A549 (cell line): ENCODE measurements around the gene MYH9. TPM values are rescaled to one million over a fixed set of nuclear protein-coding genes. Genes with fewer than 3 reads are reported as not detected.

ENCODE experiments used
- ATAC-seq, 2 experiments: fragments of 200-7000 bp in 1 of 2; fragments of >200 bp in 1 of 2; cut with Nextera tagmentation in 1 of 2; cut with Tn5 transposase in 1 of 2; 3 replicates each; pipeline versions ENCODE4 v1.8.0 to v1.9.1; 2018 to 2020; ENCODE audit warnings: mild to moderate bottlenecking in 1 of 2, moderate library complexity in 1 of 2
- CTCF ChIA-PET: fragments of 300-600 bp; sonication (Branson Sonifier 250); formaldehyde crosslinking; extraction: SDS; loops from one replicate; lab custom pipeline; 2021; ENCODE audit warnings: antibody characterized with exemption, inconsistent platforms; lab: Yijun Ruan, JAX
- POLR2A ChIA-PET: fragments of 350-600 bp; formaldehyde crosslinking; extraction: SDS; loops from one replicate; lab custom pipeline; 2021; ENCODE audit warnings: antibody characterized with exemption, inconsistent platforms; lab: Yijun Ruan, JAX
- DNase-seq, 2 experiments: peaks; one replicate each; pipeline versions ENCODE4 v3.0.0 to v3.0.0-alpha.2; 2011 to 2016; ENCODE audit warnings: low read depth in 1 of 2, low spot score in 1 of 2
- FAIRE-seq: peaks from 2 replicates; lab custom pipeline; 2011; peaks lifted over from hg19 to GRCh38; lab: Jason Lieb, UNC
- H3K27ac ChIP-seq, 2 experiments: fragments of >200 bp; sonication (Bioruptor Twin); formaldehyde crosslinking; 3 replicates each; pipeline ENCODE4 v1.5.1; 2016 to 2017
- H3K4me1 ChIP-seq: fragments of >200 bp; sonication (Bioruptor Twin); formaldehyde crosslinking; 3 replicates; pipeline ENCODE4 v1.6.1; 2016
- H3K4me2 ChIP-seq: fragments of >200 bp; sonication (Bioruptor Twin); formaldehyde crosslinking; 3 replicates; pipeline ENCODE4 v1.6.1; 2016
- H3K4me3 ChIP-seq: fragments of >200 bp; sonication (Bioruptor Twin); formaldehyde crosslinking; 3 replicates; pipeline ENCODE4 v1.5.1; 2016
- H3K9me3 ChIP-seq: fragments of >200 bp; sonication (Bioruptor Twin); formaldehyde crosslinking; 3 replicates; pipeline ENCODE4 v1.6.1; 2016
- CBX2 ChIP-seq: fragments of 200-600 bp; sonication (generic); IDR thresholded peaks from 2 replicates; pipeline ENCODE4 v1.6.1; 2016; ENCODE audit warnings: low read depth, mild to moderate bottlenecking, borderline replicate concordance
- CHD2 ChIP-seq: fragments of 150-350 bp; IDR thresholded peaks from 2 replicates; pipeline ENCODE4 v1.6.1; 2014; ENCODE audit warnings: low read length; ENCODE audit not compliant: partially characterized antibody
- CTCF ChIP-seq: fragments of >200 bp; sonication (Bioruptor Twin); formaldehyde crosslinking; IDR thresholded peaks from 3 replicates; pipeline ENCODE4 v1.5.1; 2016
- EP300 ChIP-seq, 2 experiments: fragments of >200 bp; sonication (Bioruptor Twin); formaldehyde crosslinking; IDR thresholded peaks; 2 replicates in 1 of 2; 3 replicates in 1 of 2; pipeline ENCODE4 v1.6.1; 2016 to 2017
- GATA3 ChIP-seq: IDR thresholded peaks from 2 replicates; pipeline ENCODE4 v1.6.1; 2012; ENCODE audit warnings: borderline replicate concordance
- HDAC2 ChIP-seq: fragments of 200-600 bp; sonication (generic); IDR thresholded peaks from 2 replicates; pipeline ENCODE4 v1.6.1; 2016
- HOXB5 ChIP-seq: fragments of 250-450 bp; sonication (Bioruptor Pico); IDR thresholded peaks from 2 replicates; pipeline ENCODE4 v1.5.0; 2020; ENCODE audit warnings: mild to moderate bottlenecking, moderate library complexity
- JUN ChIP-seq, 2 experiments: fragments of >200 bp; sonication (Bioruptor Twin); formaldehyde crosslinking; IDR thresholded peaks; 2 replicates in 1 of 2; 3 replicates in 1 of 2; pipeline ENCODE4 v1.6.1; 2016 to 2017
- JUNB ChIP-seq: fragments of >200 bp; sonication (Bioruptor Twin); formaldehyde crosslinking; IDR thresholded peaks from 2 replicates; pipeline ENCODE4 v1.6.1; 2016
- KDM5A ChIP-seq: fragments of 200-600 bp; sonication (generic); IDR thresholded peaks from 2 replicates; pipeline ENCODE4 v1.6.1; 2016; ENCODE audit warnings: antibody characterized with exemption, mild to moderate bottlenecking
- MAFK ChIP-seq: fragments of 450-650 bp; IDR thresholded peaks from 2 replicates; pipeline ENCODE4 v1.6.1; 2014; ENCODE audit not compliant: partially characterized antibody
- NPAS2 ChIP-seq: fragments of 250-450 bp; sonication (Bioruptor Pico); IDR thresholded peaks from 2 replicates; pipeline ENCODE4 v1.8.0; 2022; ENCODE audit warnings: mild to moderate bottlenecking, moderate library complexity, borderline replicate concordance
- NR3C1 ChIP-seq: fragments of >200 bp; sonication (Bioruptor Twin); formaldehyde crosslinking; IDR thresholded peaks from 3 replicates; pipeline ENCODE4 v1.6.1; 2017
- PHF8 ChIP-seq: fragments of 200-600 bp; sonication (generic); IDR thresholded peaks from 2 replicates; pipeline ENCODE4 v1.6.1; 2016; ENCODE audit warnings: low read depth, mild to moderate bottlenecking, antibody characterized with exemption, moderate library complexity, borderline replicate concordance
- POLR2A ChIP-seq: IDR thresholded peaks from 2 replicates; pipeline ENCODE4 v1.6.1; 2012; ENCODE audit warnings: mild to moderate bottlenecking, low read length
- RAD21 ChIP-seq, 2 experiments: fragments of >200 bp in 1 of 2; sonication (Bioruptor Twin) in 1 of 2; formaldehyde crosslinking in 1 of 2; IDR thresholded peaks in 1 of 2; conservative IDR thresholded peaks in 1 of 2; 2 replicates in 1 of 2; 3 replicates in 1 of 2; pipeline ENCODE4 v1.6.1; 2012 to 2018; ENCODE audit warnings: inconsistent platforms in 1 of 2
- RARB ChIP-seq: fragments of 250-450 bp; sonication (Bioruptor Pico); IDR thresholded peaks from 2 replicates; pipeline ENCODE4 v1.8.0; 2021; ENCODE audit warnings: mild to moderate bottlenecking, moderate library complexity
- SMC3 ChIP-seq: fragments of >200 bp; sonication (Bioruptor Twin); formaldehyde crosslinking; IDR thresholded peaks from 3 replicates; pipeline ENCODE4 v1.6.1; 2018; ENCODE audit warnings: inconsistent platforms
- SREBF2 ChIP-seq: fragments of 450-650 bp; IDR thresholded peaks from 2 replicates; pipeline ENCODE4 v1.6.1; 2014; ENCODE audit warnings: mild to moderate bottlenecking, moderate library complexity
- TP53 ChIP-seq: fragments of 250-450 bp; sonication (Bioruptor Pico); IDR thresholded peaks from 2 replicates; pipeline ENCODE4 v1.5.0; 2021; ENCODE audit warnings: mild to moderate bottlenecking, moderate library complexity
- ZC3H11A ChIP-seq: fragments of 450-650 bp; IDR thresholded peaks from 2 replicates; pipeline ENCODE4 v1.6.1; 2014; ENCODE audit warnings: antibody characterized with exemption, mild to moderate bottlenecking
- ZSCAN20 ChIP-seq: fragments of 250-450 bp; sonication (Bioruptor Pico); IDR thresholded peaks from 2 replicates; pipeline ENCODE4 v1.8.0; 2022; ENCODE audit warnings: mild to moderate bottlenecking, moderate library complexity
- WGBS: methylation state at CpG from one replicate; pipeline ENCODE4 v1.1.6; 2017; ENCODE audit errors: missing lambda C conversion rate; 5-methylcytosine and 5-hydroxymethylcytosine counted together
- polyA plus RNA-seq, 4 experiments: library from polyadenylated mRNA; depleted of rRNA in 3 of 4; stranded (reverse); fragments of >200 nt; fragmentation: RNase III in 1 of 4; extraction: RNeasy Plus Mini Kit Qiagen cat#74134 plus additional on column Dnase treatment in 1 of 4; gene quantifications; 2 replicates in 3 of 4; 3 replicates in 1 of 4; pipeline ENCODE4 v1.2.3, GENCODE V29; 2011 to 2017
- TF ChIP-seq, protein P1 (sequence below): fragments of 250-450 bp; sonication (Bioruptor Pico); IDR thresholded peaks from 2 replicates; pipeline ENCODE4 v1.5.0; 2020; ENCODE audit warnings: low read depth, mild to moderate bottlenecking, moderate library complexity
- TF ChIP-seq, protein P2 (sequence below): IDR thresholded peaks from 2 replicates; pipeline ENCODE4 v1.6.1; 2012
- TF ChIP-seq, protein P3 (sequence below): fragments of 200-600 bp; sonication (generic); IDR thresholded peaks from 2 replicates; pipeline ENCODE4 v1.6.1; 2016; ENCODE audit warnings: antibody characterized with exemption, mild to moderate bottlenecking, moderate library complexity
- TF ChIP-seq, protein P4 (sequence below): IDR thresholded peaks from 2 replicates; pipeline ENCODE4 v1.6.1; 2012
- TF ChIP-seq, protein P5 (sequence below): IDR thresholded peaks from 2 replicates; pipeline ENCODE4 v1.6.1; 2012; ENCODE audit warnings: low read depth, borderline replicate concordance

MYH9 gene
- polyA plus RNA-seq, 2 of the 4 experiments (the other 2 are of a cell fraction) = 92.1 to 158 TPM

DNA sequence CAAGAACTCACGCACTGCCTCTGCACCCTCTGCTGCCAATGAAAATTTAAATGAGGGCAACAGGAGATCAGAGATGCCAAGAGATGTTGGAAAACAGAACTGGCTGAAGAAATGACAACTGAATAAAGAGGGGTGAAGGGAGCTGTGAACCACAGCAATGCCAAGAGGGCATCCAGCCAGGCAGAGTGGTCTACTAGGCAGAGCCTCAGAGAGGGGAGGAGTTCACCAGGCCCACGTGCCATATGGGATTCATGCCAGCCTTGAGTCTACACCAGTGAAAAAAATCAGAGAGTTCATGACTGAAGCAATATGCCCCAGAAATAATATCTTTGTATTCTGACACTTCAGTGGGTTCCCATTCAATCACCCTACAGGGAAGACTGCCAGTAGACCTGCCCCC is 152.8 kb downstream of the MYH9 start:
- TF ChIP-seq RARB (no peak), ZSCAN20 (CRISPR knock-in tag) (no peak), HOXB5 (CRISPR knock-in tag) (no peak), JUN (IDR thresholded peaks at IDR 0.05) (no peak), HDAC2 (no peak), PHF8 (no peak), TP53 (no peak), GATA3 (no peak), ZC3H11A (no peak), MAFK (no peak), JUNB (no peak), SREBF2 (no peak), POLR2A (no peak), CTCF (no peak), CBX2 (no peak)
- TF ChIP-seq, protein P1, sequence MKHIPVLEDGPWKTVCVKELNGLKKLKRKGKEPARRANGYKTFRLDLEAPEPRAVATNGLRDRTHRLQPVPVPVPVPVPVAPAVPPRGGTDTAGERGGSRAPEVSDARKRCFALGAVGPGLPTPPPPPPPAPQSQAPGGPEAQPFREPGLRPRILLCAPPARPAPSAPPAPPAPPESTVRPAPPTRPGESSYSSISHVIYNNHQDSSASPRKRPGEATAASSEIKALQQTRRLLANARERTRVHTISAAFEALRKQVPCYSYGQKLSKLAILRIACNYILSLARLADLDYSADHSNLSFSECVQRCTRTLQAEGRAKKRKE = no peak
- TF ChIP-seq, protein P2, sequence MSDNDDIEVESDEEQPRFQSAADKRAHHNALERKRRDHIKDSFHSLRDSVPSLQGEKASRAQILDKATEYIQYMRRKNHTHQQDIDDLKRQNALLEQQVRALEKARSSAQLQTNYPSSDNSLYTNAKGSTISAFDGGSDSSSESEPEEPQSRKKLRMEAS = no peak
- TF ChIP-seq, protein P3, sequence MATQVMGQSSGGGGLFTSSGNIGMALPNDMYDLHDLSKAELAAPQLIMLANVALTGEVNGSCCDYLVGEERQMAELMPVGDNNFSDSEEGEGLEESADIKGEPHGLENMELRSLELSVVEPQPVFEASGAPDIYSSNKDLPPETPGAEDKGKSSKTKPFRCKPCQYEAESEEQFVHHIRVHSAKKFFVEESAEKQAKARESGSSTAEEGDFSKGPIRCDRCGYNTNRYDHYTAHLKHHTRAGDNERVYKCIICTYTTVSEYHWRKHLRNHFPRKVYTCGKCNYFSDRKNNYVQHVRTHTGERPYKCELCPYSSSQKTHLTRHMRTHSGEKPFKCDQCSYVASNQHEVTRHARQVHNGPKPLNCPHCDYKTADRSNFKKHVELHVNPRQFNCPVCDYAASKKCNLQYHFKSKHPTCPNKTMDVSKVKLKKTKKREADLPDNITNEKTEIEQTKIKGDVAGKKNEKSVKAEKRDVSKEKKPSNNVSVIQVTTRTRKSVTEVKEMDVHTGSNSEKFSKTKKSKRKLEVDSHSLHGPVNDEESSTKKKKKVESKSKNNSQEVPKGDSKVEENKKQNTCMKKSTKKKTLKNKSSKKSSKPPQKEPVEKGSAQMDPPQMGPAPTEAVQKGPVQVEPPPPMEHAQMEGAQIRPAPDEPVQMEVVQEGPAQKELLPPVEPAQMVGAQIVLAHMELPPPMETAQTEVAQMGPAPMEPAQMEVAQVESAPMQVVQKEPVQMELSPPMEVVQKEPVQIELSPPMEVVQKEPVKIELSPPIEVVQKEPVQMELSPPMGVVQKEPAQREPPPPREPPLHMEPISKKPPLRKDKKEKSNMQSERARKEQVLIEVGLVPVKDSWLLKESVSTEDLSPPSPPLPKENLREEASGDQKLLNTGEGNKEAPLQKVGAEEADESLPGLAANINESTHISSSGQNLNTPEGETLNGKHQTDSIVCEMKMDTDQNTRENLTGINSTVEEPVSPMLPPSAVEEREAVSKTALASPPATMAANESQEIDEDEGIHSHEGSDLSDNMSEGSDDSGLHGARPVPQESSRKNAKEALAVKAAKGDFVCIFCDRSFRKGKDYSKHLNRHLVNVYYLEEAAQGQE = no peak
- TF ChIP-seq, all 56 proteins: peak for 0
- CTCF ChIA-PET = interaction anchor here (0.6 to 1.8 kb wide), 3 partner anchors 10 to 252 kb away, joined by 3 to 4 read pairs (median 3); no protein-coding TSS in a partner anchor

GRCh38 chr22:36234213-36234612 is 153.6 kb downstream of the MYH9 start:
- Histone ChIP-seq H3K9me3 (no peaks in the 10 kb centered on the region), H3K4me1 (peaks cover 12% of the 10 kb centered on the region), H3K27ac (no peak overlapping the region), H3K4me3 (no peak overlapping the region), H3K4me2 (no peak overlapping the region)
- POLR2A ChIA-PET = no interaction called here
- FAIRE-seq (no peak), ATAC-seq (no peak), DNase-seq (no peak)
- CTCF ChIA-PET = interaction anchor here (1.2 to 1.8 kb wide), 2 partner anchors 10 to 12 kb away, joined by 3 to 4 read pairs; no protein-coding TSS in a partner anchor
- 80% methylated on average over 2 of the region's 2 CpGs for WGBS
- TF ChIP-seq NPAS2 (CRISPR knock-in tag) (no peak), RAD21 (conservative IDR thresholded peaks at IDR 0.05 in 1 of 2, IDR thresholded peaks at IDR 0.05 in 1 of 2) (no peak), CHD2 (no peak), TP53 (no peak), SMC3 (no peak), KDM5A (no peak), EP300 (IDR thresholded peaks at IDR 0.05) (no peak), ZSCAN20 (CRISPR knock-in tag) (no peak), NR3C1 (no peak)
- TF ChIP-seq, protein P4, sequence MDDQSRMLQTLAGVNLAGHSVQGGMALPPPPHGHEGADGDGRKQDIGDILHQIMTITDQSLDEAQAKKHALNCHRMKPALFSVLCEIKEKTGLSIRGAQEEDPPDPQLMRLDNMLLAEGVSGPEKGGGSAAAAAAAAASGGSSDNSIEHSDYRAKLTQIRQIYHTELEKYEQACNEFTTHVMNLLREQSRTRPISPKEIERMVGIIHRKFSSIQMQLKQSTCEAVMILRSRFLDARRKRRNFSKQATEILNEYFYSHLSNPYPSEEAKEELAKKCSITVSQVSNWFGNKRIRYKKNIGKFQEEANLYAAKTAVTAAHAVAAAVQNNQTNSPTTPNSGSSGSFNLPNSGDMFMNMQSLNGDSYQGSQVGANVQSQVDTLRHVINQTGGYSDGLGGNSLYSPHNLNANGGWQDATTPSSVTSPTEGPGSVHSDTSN = no peak
- TF ChIP-seq, protein P2 = no peak
- TF ChIP-seq, protein P5, sequence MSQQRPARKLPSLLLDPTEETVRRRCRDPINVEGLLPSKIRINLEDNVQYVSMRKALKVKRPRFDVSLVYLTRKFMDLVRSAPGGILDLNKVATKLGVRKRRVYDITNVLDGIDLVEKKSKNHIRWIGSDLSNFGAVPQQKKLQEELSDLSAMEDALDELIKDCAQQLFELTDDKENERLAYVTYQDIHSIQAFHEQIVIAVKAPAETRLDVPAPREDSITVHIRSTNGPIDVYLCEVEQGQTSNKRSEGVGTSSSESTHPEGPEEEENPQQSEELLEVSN = no peak
- TF ChIP-seq, protein P3 = no peak

More for the DNA sequence above, 152.8 kb downstream of the MYH9 start:
- no peaks in the 10 kb centered on the region for H3K9me3 ChIP-seq
- FAIRE-seq (no peak), DNase-seq (no peak), ATAC-seq (no peak)
- no peak overlapping the region for H3K27ac ChIP-seq
- H3K4me1 ChIP-seq = peaks cover 15% of the 10 kb centered on the region
- no peak overlapping the region for H3K4me3 ChIP-seq
- POLR2A ChIA-PET = no interaction called here
- no peak overlapping the region for H3K4me2 ChIP-seq
- WGBS = 78% methylated on average over 2 of the region's 2 CpGs
